ENCODE measurements around the gene ARHGAP44. TPM values are rescaled to one million over a fixed set of nuclear protein-coding genes. Genes with fewer than 3 reads are reported as not detected.

The ARHGAP44 gene
- total and polyA plus RNA-seq, 4 donors, result 0.14 to 1.3 (median 0.42) TPM

GRCh38 chr17:12909046-12909445, 119.7 kb downstream of the ARHGAP44 start:
- H3K4me1 ChIP-seq (ENCODE audit: control insufficient read depth in 4 of 4, insufficient read depth in 4 of 4, low read length in 3 of 4), result no peaks in the 10 kb centered on the region
- peaks cover 0 to 2% (median 0%) of the 10 kb centered on the region in 4 donors for H3K9me3 ChIP-seq (ENCODE audit: control insufficient read depth in 4 of 4, low read length in 3 of 4)
- WGBS, result 88% methylated on average over 5 of the region's 5 CpGs
- H3K9ac ChIP-seq (ENCODE audit: low read depth in 1 of 2, low read length in 2 of 2), result no peak overlapping the region
- H3K36me3 ChIP-seq (ENCODE audit: control insufficient read depth in 4 of 4, insufficient read depth in 3 of 4, low read depth in 1 of 4, low read length in 3 of 4), result no peaks in the 10 kb centered on the region
- no peaks in the 10 kb centered on the region for H3K27me3 ChIP-seq (ENCODE audit: control insufficient read depth in 4 of 4, insufficient read depth in 4 of 4, low read length in 3 of 4)
- H3K4me3 ChIP-seq (ENCODE audit: low read depth in 1 of 3, low read length in 3 of 3), result no peak overlapping the region
- no peak for DNase-seq (ENCODE audit: low spot score)
- no peak overlapping the region for H3K27ac ChIP-seq (ENCODE audit: low read depth in 1 of 2, low read length in 2 of 2)
- TF ChIP-seq FOXA1 (IDR thresholded peaks at IDR 0.05), result no peak
- TF ChIP-seq RAD21 (IDR thresholded peaks at IDR 0.05), result no peak
- no peak for TF ChIP-seq HNF4G (IDR thresholded peaks at IDR 0.05)
- TF ChIP-seq REST (IDR thresholded peaks at IDR 0.05), result no peak
- no peak for TF ChIP-seq EGR1 (IDR thresholded peaks at IDR 0.05; ENCODE audit: low read depth in 2 of 2)
- TF ChIP-seq CTCF (IDR thresholded peaks at IDR 0.05; ENCODE audit: low read depth, low read length, missing input control), result no peak
- TF ChIP-seq ATF3 (IDR thresholded peaks at IDR 0.05), result no peak
- no peak for TF ChIP-seq HNF4A (conservative IDR thresholded peaks at IDR 0.05)
- TF ChIP-seq GABPA (IDR thresholded peaks at IDR 0.05 in 1 of 2, conservative IDR thresholded peaks at IDR 0.05 in 1 of 2), result no peak
- no peak for TF ChIP-seq RXRA (IDR thresholded peaks at IDR 0.05)
- no peak for TF ChIP-seq JUND (IDR thresholded peaks at IDR 0.05)

GRCh38 chr17:12909511-12909910, 120.2 kb downstream of the ARHGAP44 start:
- no peak for DNase-seq (ENCODE audit: low spot score)
- no peak for TF ChIP-seq EGR1 (IDR thresholded peaks at IDR 0.05; ENCODE audit: low read depth in 2 of 2)
- no peak for TF ChIP-seq JUND (IDR thresholded peaks at IDR 0.05)
- TF ChIP-seq MAX (IDR thresholded peaks at IDR 0.05), result no peak
- TF ChIP-seq YY1 (IDR thresholded peaks at IDR 0.05), result no peak
- TF ChIP-seq CTCF (IDR thresholded peaks at IDR 0.05; ENCODE audit: low read depth, low read length, missing input control), result no peak
- no peak for TF ChIP-seq RXRA (IDR thresholded peaks at IDR 0.05)
- no peak for TF ChIP-seq FOXA1 (IDR thresholded peaks at IDR 0.05)
- no peak for TF ChIP-seq FOXA2 (IDR thresholded peaks at IDR 0.05)
- no peak for TF ChIP-seq REST (IDR thresholded peaks at IDR 0.05)
- TF ChIP-seq ATF3 (IDR thresholded peaks at IDR 0.05), result no peak
- no peak for TF ChIP-seq HNF4G (IDR thresholded peaks at IDR 0.05)
- Histone ChIP-seq H3K36me3 (ENCODE audit: control insufficient read depth in 4 of 4, insufficient read depth in 3 of 4, low read depth in 1 of 4, low read length in 3 of 4) (no peaks in the 10 kb centered on the region), H3K27me3 (ENCODE audit: control insufficient read depth in 4 of 4, insufficient read depth in 4 of 4, low read length in 3 of 4) (no peaks in the 10 kb centered on the region), H3K27ac (ENCODE audit: low read depth in 1 of 2, low read length in 2 of 2) (no peak overlapping the region), H3K4me1 (ENCODE audit: control insufficient read depth in 4 of 4, insufficient read depth in 4 of 4, low read length in 3 of 4) (no peaks in the 10 kb centered on the region), H3K4me3 (ENCODE audit: low read depth in 1 of 3, low read length in 3 of 3) (no peak overlapping the region), H3K9ac (ENCODE audit: low read depth in 1 of 2, low read length in 2 of 2) (no peak overlapping the region), H3K9me3 (ENCODE audit: control insufficient read depth in 4 of 4, low read length in 3 of 4) (peaks cover 0 to 2% (median 0%) of the 10 kb centered on the region in 4 donors)
- WGBS, result 90% methylated on average over 1 of the region's 1 CpG
